HCT116 (cell line): ENCODE results near the gene YWHAH. TPM values are rescaled to one million over a fixed set of nuclear protein-coding genes. Genes with fewer than 3 reads are reported as not detected.

Experiments used
- ATAC-seq: fragments of 200-7000 bp; cut with Tn5 transposase; 2 replicates; pipeline ENCODE4 v1.9.1; 2020; ENCODE audit warnings: mild to moderate bottlenecking, moderate library complexity
- BruUV-seq: library from RNA; stranded (reverse); fragments of 400-500 nt; replicated peaks from 2 replicates; lab custom pipeline; 2021; lab: Mats Ljungman, UMichigan
- CTCF ChIA-PET: fragments of 300-600 bp; sonication (Branson Sonifier 250); formaldehyde crosslinking; loops from one replicate; lab custom pipeline; 2021; ENCODE audit warnings: antibody characterized with exemption; lab: Charles Lee
- POLR2A ChIA-PET: fragments of 300-600, 350-600 bp; sonication (Branson Sonifier 250); formaldehyde crosslinking; loops from one replicate; lab custom pipeline; 2021; ENCODE audit warnings: antibody characterized with exemption; lab: Charles Lee
- RAD21 ChIA-PET, 2 experiments: fragments of 300-600 bp; sonication (Branson Sonifier 250); formaldehyde crosslinking; loops; one replicate each; lab custom pipeline; 2023; ENCODE audit warnings: low total read pairs in 2 of 2; ENCODE audit not compliant: uncharacterized antibody in 2 of 2, unreplicated experiment in 2 of 2, low non-redundant PET in 1 of 2; lab: Charles Lee
- DNase-seq: peaks from one replicate; pipeline ENCODE4 v3.0.0-alpha.2; 2010; ENCODE audit warnings: low read depth, low spot score
- H2AFZ ChIP-seq: fragments of 200-600 bp; shearing (Covaris generic), sonication (generic); 2 replicates; pipeline ENCODE4 v1.6.1; 2017; ENCODE audit warnings: low read depth, mixed run types, mixed read lengths, antibody characterized with exemption, low read length; ENCODE audit not compliant: poor library complexity, severe bottlenecking
- H3K27ac ChIP-seq: 2 replicates; pipeline ENCODE4 v1.5.1; 2012; ENCODE audit warnings: low read depth, low read length
- H3K27me3 ChIP-seq: fragments of 200-600 bp; sonication (generic); 2 replicates; pipeline ENCODE4 v1.6.1; 2016; ENCODE audit warnings: mixed run types, low read length, mixed read lengths; ENCODE audit not compliant: insufficient read depth
- H3K36me3 ChIP-seq, 2 experiments: fragments of 200-500 bp in 1 of 2; fragments of 200-600 bp in 1 of 2; sonication (Bioruptor generic) in 1 of 2; sonication (generic) in 1 of 2; 2 replicates each; pipeline versions ENCODE4 v1.5.1 to v1.6.1; 2014 to 2016; ENCODE audit warnings: low read length in 2 of 2, inconsistent platforms in 1 of 2, mixed read lengths in 1 of 2, mixed run types in 1 of 2; ENCODE audit not compliant: insufficient read depth in 2 of 2, control insufficient read depth in 1 of 2
- H3K4me1 ChIP-seq, 2 experiments: fragments of 200-600 bp in 1 of 2; sonication (generic) in 1 of 2; 2 replicates each; pipeline versions ENCODE4 v1.5.1 to v1.6.1; 2012 to 2017; ENCODE audit warnings: low read length in 2 of 2, inconsistent platforms in 1 of 2, mild to moderate bottlenecking in 1 of 2, mixed read lengths in 1 of 2, mixed run types in 1 of 2, moderate library complexity in 1 of 2; ENCODE audit not compliant: insufficient read depth in 2 of 2, control insufficient read depth in 1 of 2
- H3K4me2 ChIP-seq: fragments of 200-600 bp; sonication (generic); 2 replicates; pipeline ENCODE4 v1.6.1; 2017; ENCODE audit warnings: mixed run types, low read length, mixed read lengths
- H3K4me3 ChIP-seq, 2 experiments: fragments of 200-600 bp in 1 of 2; sonication (generic) in 1 of 2; replicated peaks in 1 of 2; 2 replicates each; pipeline ENCODE4 v1.5.1; 2011 to 2016; ENCODE audit warnings: low read length in 2 of 2, control low read depth in 1 of 2, low read depth in 1 of 2, mild to moderate bottlenecking in 1 of 2, mixed read lengths in 1 of 2, mixed run types in 1 of 2
- H3K79me2 ChIP-seq: fragments of 200-600 bp; sonication (generic); 2 replicates; pipeline ENCODE4 v1.6.1; 2017; ENCODE audit warnings: mild to moderate bottlenecking, mixed run types, low read length, moderate library complexity, mixed read lengths; ENCODE audit not compliant: insufficient read depth
- H3K9ac ChIP-seq: fragments of 200-600 bp; sonication (generic); 2 replicates; pipeline ENCODE4 v1.6.1; 2016; ENCODE audit warnings: low read length, mixed read lengths
- H3K9me2 ChIP-seq: fragments of 200-600 bp; sonication (generic), shearing (Covaris generic); 2 replicates; pipeline ENCODE4 v1.6.1; 2017; ENCODE audit warnings: mixed run types, mild to moderate bottlenecking, moderate library complexity; ENCODE audit not compliant: insufficient read depth
- H3K9me3 ChIP-seq, 2 experiments: fragments of 200-500 bp in 1 of 2; fragments of 200-600 bp in 1 of 2; sonication (Bioruptor generic) in 1 of 2; sonication (generic) in 1 of 2; 2 replicates each; pipeline ENCODE4 v1.6.1; 2014 to 2017; ENCODE audit warnings: low read length in 2 of 2, mixed read lengths in 2 of 2, inconsistent platforms in 1 of 2, low read depth in 1 of 2, mild to moderate bottlenecking in 1 of 2, mixed run types in 1 of 2, moderate library complexity in 1 of 2; ENCODE audit not compliant: control insufficient read depth in 1 of 2, insufficient read depth in 1 of 2
- H4K20me1 ChIP-seq: fragments of 200-600 bp; sonication (generic), shearing (Covaris generic); 2 replicates; pipeline ENCODE4 v1.6.1; 2017; ENCODE audit warnings: mixed run types, mild to moderate bottlenecking, moderate library complexity; ENCODE audit not compliant: insufficient read depth
- CEBPB ChIP-seq: IDR thresholded peaks from 2 replicates; pipeline ENCODE4 v1.6.1; 2012; ENCODE audit warnings: low read depth
- EGR1 ChIP-seq: IDR thresholded peaks from 2 replicates; pipeline ENCODE4 v1.6.1; 2012; ENCODE audit warnings: low read depth
- EZH2 ChIP-seq: fragments of 200-600 bp; sonication (generic); IDR thresholded peaks from 2 replicates; pipeline ENCODE4 v1.6.1; 2017; ENCODE audit warnings: antibody characterized with exemption, mixed run types
- EZH2phosphoT487 ChIP-seq: fragments of 200-600 bp; IDR thresholded peaks from 2 replicates; pipeline ENCODE4 v1.6.1; 2018; ENCODE audit warnings: antibody characterized with exemption, borderline replicate concordance
- FOSL1 ChIP-seq: IDR thresholded peaks from 2 replicates; pipeline ENCODE4 v1.6.1; 2012; ENCODE audit warnings: low read depth
- JUND ChIP-seq: IDR thresholded peaks from 2 replicates; pipeline ENCODE4 v1.6.1; 2012
- POLR2A ChIP-seq: IDR thresholded peaks from 2 replicates; pipeline ENCODE4 v1.7.0; 2011; ENCODE audit warnings: borderline replicate concordance; ENCODE audit not compliant: insufficient read depth, insufficient read length; ENCODE audit errors: extremely low read depth
- POLR2AphosphoS5 ChIP-seq: IDR thresholded peaks from 2 replicates; pipeline ENCODE4 v1.6.1; 2011; ENCODE audit warnings: mild to moderate bottlenecking, low read depth, low read length, moderate library complexity
- SIN3A ChIP-seq: IDR thresholded peaks from 2 replicates; pipeline ENCODE4 v1.6.1; 2012; ENCODE audit warnings: low read depth
- SP1 ChIP-seq: IDR thresholded peaks from 2 replicates; pipeline ENCODE4 v1.6.1; 2012; ENCODE audit warnings: low read depth
- TCF7L2 ChIP-seq: IDR thresholded peaks from 2 replicates; pipeline ENCODE4 v1.7.0; 2011; ENCODE audit warnings: borderline replicate concordance, inconsistent platforms; ENCODE audit not compliant: insufficient read depth, insufficient read length; ENCODE audit errors: extremely low read depth
- YY1 ChIP-seq: IDR thresholded peaks from 2 replicates; pipeline ENCODE4 v1.6.1; 2011; ENCODE audit warnings: low read length, low read depth, moderate library complexity, mild to moderate bottlenecking; ENCODE audit not compliant: insufficient replicate concordance; ENCODE audit errors: extremely low read depth
- ZBTB33 ChIP-seq: IDR thresholded peaks from 2 replicates; pipeline ENCODE4 v1.6.1; 2011; ENCODE audit warnings: mild to moderate bottlenecking, low read length, moderate library complexity; ENCODE audit not compliant: insufficient replicate concordance; ENCODE audit errors: extremely low read depth
- ZNF274 ChIP-seq: fragments of 200-500 bp; sonication (Bioruptor generic); IDR thresholded peaks from 2 replicates; pipeline ENCODE4 v1.6.1; 2014; ENCODE audit warnings: mild to moderate bottlenecking, low read depth, low read length, inconsistent platforms
- intact Hi-C: fragments of 100-400 bp; cut with micrococcal nuclease; formaldehyde crosslinking; loops from 2 replicates; pipeline ENCODE4 v1.10.0; 2022
- total RNA-seq: library from RNA; stranded (reverse); gene quantifications from one replicate; pipeline ENCODE4 v1.2.1, GENCODE V29; 2021; ENCODE audit not compliant: unreplicated experiment
- TF ChIP-seq, protein P1 (sequence below): IDR thresholded peaks from 2 replicates; pipeline ENCODE4 v1.6.1; 2012
- TF ChIP-seq, protein P2 (sequence below): IDR thresholded peaks from 2 replicates; pipeline ENCODE4 v1.6.1; 2012

The YWHAH gene
- total RNA-seq, 1 experiment from 2014 or later, result 140 TPM

- TF ChIP-seq ZBTB33 (no peak), SIN3A (no peak), EGR1 (no peak)
- TF ChIP-seq, all 23 proteins: peak for 0
Measured at GRCh38 chr22:31933816-31934482, 10.4 kb upstream of the YWHAH start (continued).

DNA sequence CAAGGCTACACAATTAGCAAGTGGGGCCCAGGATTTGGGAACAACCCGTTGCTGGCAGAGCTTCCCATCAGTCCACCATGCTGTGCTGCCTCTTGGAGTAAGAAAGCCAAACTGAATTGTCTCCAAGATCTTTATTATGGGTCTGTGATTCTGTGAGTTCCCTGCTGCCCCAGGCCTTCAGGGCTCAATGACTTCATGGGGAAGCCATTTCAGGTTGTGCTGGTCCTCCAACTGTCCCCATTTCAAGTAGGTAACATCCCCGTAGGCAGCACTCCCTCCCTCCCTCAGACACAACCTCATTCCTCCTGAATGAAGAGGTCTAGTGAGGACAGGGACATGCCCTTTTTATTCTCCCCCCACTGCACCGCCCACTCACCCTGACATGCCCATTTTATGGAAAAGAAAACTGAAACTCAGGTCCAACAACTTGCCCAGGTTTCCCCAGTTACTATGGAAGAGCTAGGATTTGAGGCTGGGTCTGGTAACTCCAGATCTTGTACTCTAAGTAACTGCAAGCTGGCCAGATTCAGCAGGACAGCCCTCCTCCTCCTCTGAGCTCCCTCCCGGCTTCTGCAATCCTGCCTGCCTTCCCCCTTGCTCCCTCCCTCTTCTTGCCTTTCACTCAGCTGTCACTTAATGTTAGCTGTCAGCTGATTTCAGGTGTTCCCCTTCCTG, 8.2 kb upstream of the YWHAH start:
- ChIA-PET CTCF (no interaction called here), RAD21 (no interaction called here), POLR2A (no interaction called here)
- H3K4me2 ChIP-seq, result no peak overlapping the region
- H2AFZ ChIP-seq, result no peak overlapping the region
- H3K4me1 ChIP-seq, result no peaks in the 10 kb centered on the region
- ATAC-seq, result no peak
- DNase-seq, result no peak
- no TSS peak for BruUV-seq
- no peaks in the 10 kb centered on the region for H3K36me3 ChIP-seq
- intact Hi-C loops, result no loop called here
- no peak overlapping the region for H3K9ac ChIP-seq
- H3K79me2 ChIP-seq, result no peaks in the 10 kb centered on the region
- no peaks in the 10 kb centered on the region for H3K9me2 ChIP-seq
- H3K27me3 ChIP-seq, result no peaks in the 10 kb centered on the region
- no peaks in the 10 kb centered on the region for H3K9me3 ChIP-seq
- no peaks in the 10 kb centered on the region for H4K20me1 ChIP-seq
- H3K27ac ChIP-seq, result no peak overlapping the region
- no peak overlapping the region for H3K4me3 ChIP-seq
- no peak for TF ChIP-seq EZH2
- TF ChIP-seq TCF7L2, result no peak
- no peak for TF ChIP-seq FOSL1
- TF ChIP-seq ZBTB33, result no peak
- TF ChIP-seq POLR2AphosphoS5, result no peak
- no peak for TF ChIP-seq JUND
- TF ChIP-seq, protein P1, sequence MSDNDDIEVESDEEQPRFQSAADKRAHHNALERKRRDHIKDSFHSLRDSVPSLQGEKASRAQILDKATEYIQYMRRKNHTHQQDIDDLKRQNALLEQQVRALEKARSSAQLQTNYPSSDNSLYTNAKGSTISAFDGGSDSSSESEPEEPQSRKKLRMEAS, result no peak
- TF ChIP-seq ZNF274, result no peak
- TF ChIP-seq, protein P2, sequence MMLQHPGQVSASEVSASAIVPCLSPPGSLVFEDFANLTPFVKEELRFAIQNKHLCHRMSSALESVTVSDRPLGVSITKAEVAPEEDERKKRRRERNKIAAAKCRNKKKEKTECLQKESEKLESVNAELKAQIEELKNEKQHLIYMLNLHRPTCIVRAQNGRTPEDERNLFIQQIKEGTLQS, result no peak
- TF ChIP-seq EZH2phosphoT487, result no peak
- TF ChIP-seq SP1, result no peak
- no peak for TF ChIP-seq CEBPB
- TF ChIP-seq YY1, result no peak
- no peak for TF ChIP-seq SIN3A
- TF ChIP-seq POLR2A, result no peak
